Endothelial cell of umbilical vein (primary cell): Measurements from ENCODE around the gene PRKAG2. TPM values are rescaled to one million over a fixed set of nuclear protein-coding genes. Genes with fewer than 3 reads are reported as not detected.

Experiments
- BruUV-seq: library from RNA; stranded (reverse); fragments of 400-500 nt; replicated peaks from 2 replicates; lab custom pipeline; 2021; lab: Mats Ljungman, UMichigan
- CTCF ChIA-PET: fragments of 300-600, 350-600 bp; sonication (Branson Sonifier 250); formaldehyde crosslinking; loops from one replicate; lab custom pipeline; 2021; ENCODE audit warnings: antibody characterized with exemption, inconsistent platforms; lab: Charles Lee
- POLR2A ChIA-PET: fragments of 300-600, 350-600 bp; sonication (Branson Sonifier 250); formaldehyde crosslinking; loops from one replicate; lab custom pipeline; 2021; ENCODE audit warnings: antibody characterized with exemption, inconsistent platforms; lab: Charles Lee
- DNase-seq: peaks from one replicate; pipeline ENCODE4 v3.0.0-alpha.2; 2011; ENCODE audit warnings: low read depth, low spot score
- FAIRE-seq: peaks from 2 replicates; lab custom pipeline; 2011; peaks lifted over from hg19 to GRCh38; lab: Jason Lieb, UNC
- H2AFZ ChIP-seq: 2 replicates; pipeline ENCODE4 v1.6.0; 2012; ENCODE audit warnings: low read depth, low read length, control low read depth, inconsistent platforms
- H3K27ac ChIP-seq: 2 replicates; pipeline ENCODE4 v1.5.1; 2011; ENCODE audit warnings: low read depth, mild to moderate bottlenecking, control low read depth, low read length, moderate library complexity; ENCODE audit not compliant: insufficient read depth
- H3K27me3 ChIP-seq, 2 experiments: 2 replicates each; pipeline versions ENCODE4 v1.6.0 to v1.6.1; 2011; ENCODE audit warnings: low read length in 2 of 2, mixed read lengths in 1 of 2; ENCODE audit not compliant: control insufficient read depth in 2 of 2, insufficient read depth in 2 of 2
- H3K36me3 ChIP-seq, 2 experiments: 2 replicates in 1 of 2; 3 replicates in 1 of 2; pipeline ENCODE4 v1.5.1; 2011; ENCODE audit warnings: low read length in 2 of 2, mild to moderate bottlenecking in 1 of 2, moderate library complexity in 1 of 2; ENCODE audit not compliant: control insufficient read depth in 2 of 2, insufficient read depth in 2 of 2; ENCODE audit errors: extremely low read depth in 1 of 2
- H3K4me1 ChIP-seq: 3 replicates; pipeline ENCODE4 v1.5.1; 2011; ENCODE audit warnings: mild to moderate bottlenecking, low read length; ENCODE audit not compliant: control insufficient read depth, insufficient read depth; ENCODE audit errors: extremely low read depth
- H3K4me2 ChIP-seq: 2 replicates; pipeline ENCODE4 v1.6.1; 2011; ENCODE audit warnings: low read length, control low read depth, mixed read lengths; ENCODE audit not compliant: insufficient read depth
- H3K4me3 ChIP-seq, 3 experiments: fragments of 200-600 bp in 1 of 3; sonication (generic), shearing (Covaris generic) in 1 of 3; replicated peaks in 1 of 3; 2 replicates each; pipeline ENCODE4 v1.5.1; 2011 to 2016; ENCODE audit warnings: control low read depth in 3 of 3, low read length in 3 of 3, mild to moderate bottlenecking in 2 of 3, inconsistent platforms in 1 of 3, low read depth in 1 of 3, moderate library complexity in 1 of 3; ENCODE audit not compliant: insufficient read depth in 1 of 3
- H3K79me2 ChIP-seq: 2 replicates; pipeline ENCODE4 v1.6.0; 2012; ENCODE audit warnings: low read length, inconsistent platforms; ENCODE audit not compliant: control insufficient read depth, insufficient read depth
- H3K9ac ChIP-seq: replicated peaks from 2 replicates; pipeline ENCODE3; 2011; ENCODE audit warnings: low read length, control low read depth; ENCODE audit not compliant: insufficient read depth; ENCODE audit errors: extremely low read depth
- H3K9me1 ChIP-seq: replicated peaks from 3 replicates; pipeline ENCODE4 v1.6.0; 2011; ENCODE audit warnings: mild to moderate bottlenecking, low read length; ENCODE audit not compliant: control insufficient read depth, insufficient read depth; ENCODE audit errors: extremely low read depth
- H3K9me3 ChIP-seq: replicated peaks from 2 replicates; pipeline ENCODE4 v1.5.1; 2012; ENCODE audit warnings: low read length, inconsistent platforms; ENCODE audit not compliant: control insufficient read depth, insufficient read depth
- H4K20me1 ChIP-seq: replicated peaks from 2 replicates; pipeline ENCODE3; 2011; ENCODE audit warnings: mild to moderate bottlenecking, low read length; ENCODE audit not compliant: control insufficient read depth, insufficient read depth; ENCODE audit errors: extremely low read depth
- CTCF ChIP-seq, 2 donors: IDR thresholded peaks; 1 replicate in 1 of 2; 2 replicates in 1 of 2; pipeline ENCODE4 v1.5.1; 2011; ENCODE audit warnings: low read length in 2 of 2, mild to moderate bottlenecking in 2 of 2, moderate library complexity in 2 of 2, control low read depth in 1 of 2, inconsistent platforms in 1 of 2, low read depth in 1 of 2; ENCODE audit not compliant: insufficient read depth in 1 of 2; ENCODE audit errors: extremely low read depth in 1 of 2
- MAX ChIP-seq: IDR thresholded peaks from 2 replicates; pipeline ENCODE4 v1.6.1; 2011; ENCODE audit not compliant: insufficient read depth, insufficient read length
- POLR2A ChIP-seq: IDR thresholded peaks from 2 replicates; pipeline ENCODE4 v1.6.1; 2012; ENCODE audit warnings: low read depth, mild to moderate bottlenecking, control low read depth, low read length
- dilution Hi-C: fragments of 300-500 bp; cut with MboI; formaldehyde crosslinking; loops from one replicate; pipeline ENCODE4 v1.15.0; 2019; ENCODE audit warnings: low sequenced_read_pairs; ENCODE audit not compliant: extremely low pct_ligation_motif_present
- intact Hi-C: fragments of 100-400 bp; cut with micrococcal nuclease; formaldehyde crosslinking; loops from one replicate; pipeline ENCODE4 v1.10.0; 2022
- polyA plus RNA-seq, 4 experiments: library from polyadenylated mRNA; depleted of rRNA in 3 of 4; stranded (reverse) in 3 of 4; unstranded in 1 of 4; fragments of >200 nt; gene quantifications; 2 replicates each; pipeline versions ENCODE4 v1.2.1 to v1.2.3, GENCODE V29; 2011 to 2012; ENCODE audit warnings: missing spikeins in 1 of 4
- total RNA-seq: library from RNA; stranded (reverse); gene quantifications from 2 replicates; pipeline ENCODE4 v1.2.3, GENCODE V29; 2021

Gene PRKAG2
- total and polyA plus RNA-seq, 2 donors (not counting 3 experiments of a cell fraction or from before 2014, with no cell fraction given), result 19.3 to 51.5 TPM

GRCh38 chr7:151805191-151805590 lies 71.7 kb downstream of the PRKAG2 start:
- no peak for FAIRE-seq
- BruUV-seq, result no TSS peak

More at GRCh38 chr7:151805191-151805590, 71.7 kb downstream of the PRKAG2 start:
- POLR2A ChIA-PET, result no interaction called here
- H3K36me3 ChIP-seq, result no peaks in the 10 kb centered on the region
- H3K79me2 ChIP-seq, result no peaks in the 10 kb centered on the region
- H3K9me3 ChIP-seq, result no peaks in the 10 kb centered on the region
- no peak overlapping the region for H2AFZ ChIP-seq
- no peak overlapping the region for H3K27ac ChIP-seq
- H3K9ac ChIP-seq, result no peak overlapping the region
- no peak overlapping the region for H3K4me2 ChIP-seq
- CTCF ChIA-PET, result interaction anchor here (1.0 to 2.4 kb wide), 2 partner anchors 22 to 219 kb away, joined by 4 to 8 read pairs; no protein-coding TSS in a partner anchor
- H3K9me1 ChIP-seq, result no peaks in the 10 kb centered on the region
- no peaks in the 10 kb centered on the region for H3K4me1 ChIP-seq
- H4K20me1 ChIP-seq, result no peaks in the 10 kb centered on the region
- H3K27me3 ChIP-seq, result peaks cover 3 to 7% of the 10 kb centered on the region in 2 experiments
- no peak for DNase-seq
- intact Hi-C loops, result no loop called here
- TF ChIP-seq POLR2A (no peak), MAX (no peak), CTCF (IDR thresholded peaks at IDR 0.05; ENCODE audit: extremely low read depth in 1 of 2, insufficient read depth in 1 of 2, low read depth in 1 of 2, low read length in 2 of 2) (no peak)
- dilution Hi-C loops, result no loop called here
- H3K4me3 ChIP-seq, result no peak overlapping the region
